Small intestine (tissue), 7 donors: Measurements from ENCODE around the gene PEX3. TPM values are rescaled to one million over a fixed set of nuclear protein-coding genes. Genes with fewer than 3 reads are reported as not detected.
A peak's percentile ranks its signal among the peaks of the same experiment; 100 is the strongest.

Source experiments
- DNase-seq, 2 donors: peaks; one replicate each; pipeline versions ENCODE4 v3.0.0 to v3.0.0-alpha.2; 2013
- FAIRE-seq: peaks from 2 replicates; lab custom pipeline; 2012; peaks lifted over from hg19 to GRCh38; lab: Jason Lieb, UNC
- H3K27ac ChIP-seq, 3 donors: one replicate each; pipeline ENCODE4 v1.5.1; 2013; ENCODE audit warnings: low read length in 2 of 3, mild to moderate bottlenecking in 2 of 3, control low read depth in 1 of 3, inconsistent platforms in 1 of 3, low read depth in 1 of 3, moderate library complexity in 1 of 3
- H3K27me3 ChIP-seq, 3 donors: one replicate each; pipeline ENCODE4 v1.6.1; 2013; ENCODE audit warnings: low read length in 3 of 3, inconsistent platforms in 1 of 3; ENCODE audit not compliant: control insufficient read depth in 3 of 3, insufficient read depth in 3 of 3
- H3K36me3 ChIP-seq, 3 donors: one replicate each; pipeline ENCODE4 v1.6.1; 2013; ENCODE audit warnings: low read length in 3 of 3, inconsistent platforms in 1 of 3, low read depth in 1 of 3, mild to moderate bottlenecking in 1 of 3, moderate library complexity in 1 of 3; ENCODE audit not compliant: control insufficient read depth in 3 of 3, insufficient read depth in 2 of 3
- H3K4me1 ChIP-seq, 3 donors: one replicate each; pipeline ENCODE4 v1.6.1; 2013; ENCODE audit warnings: low read length in 2 of 3, inconsistent platforms in 1 of 3, low read depth in 1 of 3, mild to moderate bottlenecking in 1 of 3, moderate library complexity in 1 of 3; ENCODE audit not compliant: control insufficient read depth in 3 of 3, insufficient read depth in 2 of 3
- H3K4me3 ChIP-seq, 3 donors: one replicate each; pipeline ENCODE4 v1.5.1; 2013; ENCODE audit warnings: low read length in 3 of 3, control low read depth in 1 of 3, inconsistent platforms in 1 of 3, low read depth in 1 of 3, mild to moderate bottlenecking in 1 of 3, moderate library complexity in 1 of 3
- H3K9me3 ChIP-seq, 2 donors: one replicate each; pipeline ENCODE4 v1.6.1; 2013; ENCODE audit warnings: low read depth in 1 of 2, low read length in 1 of 2; ENCODE audit not compliant: control insufficient read depth in 2 of 2, insufficient read depth in 1 of 2
- WGBS, 3 donors: extraction: QIAGEN DNeasy Blood & Tissue Kit; methylation state at CpG; one replicate each; pipeline ENCODE4 v1.1.7; 2013; 5-methylcytosine and 5-hydroxymethylcytosine counted together
- polyA plus RNA-seq, 4 donors: library from polyadenylated mRNA; stranded (reverse) in 3 of 4; unstranded in 1 of 4; fragments of 200-250 nt in 3 of 4; fragments of 120-200 nt in 1 of 4; gene quantifications; one replicate each; pipeline versions ENCODE4 v1.2.1 to v1.2.3, GENCODE V29; 2013
- donor health status: healthy with polysubstance abuse.
- donor health status: control.
- donor health status: control.
- donor health status: Bipolar disorder and iron deficiency.
- donor health status: healthy.

Gene PEX3
- polyA plus RNA-seq, 4 donors, result 6.2 to 25.2 (median 8.9) TPM

DNA sequence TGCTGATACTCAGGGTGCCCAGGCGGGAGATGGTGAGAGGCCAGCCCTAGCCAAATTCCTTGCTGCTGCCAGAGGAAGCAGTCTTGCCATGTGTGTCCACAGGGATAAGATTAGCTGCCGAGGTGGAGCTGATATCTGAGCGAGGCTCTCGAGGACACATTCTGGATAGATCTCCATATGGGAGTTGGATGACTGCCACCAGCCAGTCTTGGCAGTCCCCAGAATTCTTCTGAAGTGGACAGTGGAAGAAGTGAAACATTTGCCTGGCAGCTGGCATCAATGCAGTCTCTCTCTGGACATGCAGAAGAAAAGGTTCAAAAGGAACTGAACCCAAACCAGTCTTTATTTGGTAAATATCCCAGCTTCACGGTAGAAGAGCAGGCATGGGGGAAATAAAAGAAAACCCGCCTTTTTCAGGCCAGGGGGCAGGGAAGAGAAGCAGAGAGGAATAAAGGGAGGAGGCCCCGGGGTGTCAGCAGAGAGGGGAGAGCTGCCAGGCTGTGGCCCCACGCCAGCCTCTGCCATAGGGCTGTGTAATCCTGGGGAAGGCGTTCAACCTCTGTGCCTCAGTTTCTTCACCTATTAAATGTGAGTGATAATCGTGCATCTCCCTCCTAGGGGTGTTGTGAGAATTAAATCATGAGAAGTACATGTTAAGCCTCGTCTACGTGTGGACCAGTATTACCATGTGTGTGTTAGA, 64.6 kb downstream of the PEX3 start:
- Histone ChIP-seq H3K4me1 (peaks cover 0 to 9% (median 0%) of the 10 kb centered on the region in 3 donors), H3K36me3 (peaks cover 0 to 1% (median 0%) of the 10 kb centered on the region in 3 donors), H3K9me3 (peaks cover 0 to 2% of the 10 kb centered on the region in 2 donors), H3K4me3 (no peak overlapping the region), H3K27me3 (no peaks in the 10 kb centered on the region), H3K27ac (no peak overlapping the region)
- no peak for DNase-seq
- 61 to 72% (median 65%) methylated on average over 12 of the region's 12 CpGs for WGBS, 3 donors
- FAIRE-seq, result no peak

GRCh38 chr6:143515766-143516355, 65.3 kb downstream of the PEX3 start:
- H3K27ac ChIP-seq, result no peak overlapping the region
- H3K9me3 ChIP-seq, result peaks cover 0 to 6% of the 10 kb centered on the region in 2 donors
- WGBS, 3 donors, result 87 to 91% (median 87%) methylated on average over 7 of the region's 7 CpGs
- H3K36me3 ChIP-seq, result no peaks in the 10 kb centered on the region
- H3K4me3 ChIP-seq, result no peak overlapping the region
- no peaks in the 10 kb centered on the region for H3K27me3 ChIP-seq
- FAIRE-seq (no peak), DNase-seq (no peak)
- peaks cover 0 to 9% (median 0%) of the 10 kb centered on the region in 3 donors for H3K4me1 ChIP-seq

DNA sequence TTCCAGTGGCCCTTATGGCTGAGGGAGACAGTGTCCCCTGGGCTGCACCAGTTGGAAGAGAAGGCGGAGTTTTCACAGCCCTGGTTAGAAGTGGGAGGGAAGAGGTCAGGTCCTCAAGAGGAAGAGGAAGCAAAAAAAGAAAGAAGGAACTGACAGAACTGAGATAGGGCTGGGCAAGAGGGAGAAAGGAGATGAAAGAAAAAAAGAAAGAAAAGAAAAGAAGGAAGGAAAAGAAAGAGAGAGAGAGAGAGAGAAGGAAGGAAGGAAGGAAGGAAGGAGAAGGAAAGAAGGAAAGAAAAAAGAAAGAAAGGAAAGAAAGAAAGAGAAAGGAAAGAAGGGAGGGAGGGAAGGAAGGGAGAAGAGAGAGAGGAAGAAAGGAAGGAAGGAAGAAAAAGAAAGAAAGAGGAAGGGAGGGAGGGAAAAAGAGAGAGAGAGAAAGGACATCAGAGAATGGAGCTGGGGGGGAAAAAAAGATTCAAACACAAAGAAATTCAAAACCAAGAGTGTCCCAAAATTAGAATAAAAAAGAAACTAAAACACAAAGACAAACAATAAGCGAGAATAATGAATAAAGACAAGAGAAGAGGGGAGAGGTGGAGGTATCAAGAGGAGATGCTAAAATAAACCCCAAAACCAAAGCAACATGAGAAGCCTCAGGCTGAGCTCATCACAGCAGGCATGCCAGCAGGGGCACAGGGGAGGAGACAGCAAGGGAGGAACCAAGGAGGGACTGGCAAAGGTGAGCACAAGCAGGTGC, 66.3 kb downstream of the PEX3 start:
- DNase-seq, result no peak
- no peak for FAIRE-seq
- Histone ChIP-seq H3K4me1 (peaks cover 0 to 7% (median 0%) of the 10 kb centered on the region in 3 donors), H3K27me3 (no peaks in the 10 kb centered on the region), H3K9me3 (peaks cover 0 to 6% of the 10 kb centered on the region in 2 donors), H3K4me3 (no peak overlapping the region), H3K36me3 (no peaks in the 10 kb centered on the region), H3K27ac (no peak overlapping the region)
- 71 to 82% (median 77%) methylated on average over 2 of the region's 2 CpGs for WGBS, 3 donors

DNA sequence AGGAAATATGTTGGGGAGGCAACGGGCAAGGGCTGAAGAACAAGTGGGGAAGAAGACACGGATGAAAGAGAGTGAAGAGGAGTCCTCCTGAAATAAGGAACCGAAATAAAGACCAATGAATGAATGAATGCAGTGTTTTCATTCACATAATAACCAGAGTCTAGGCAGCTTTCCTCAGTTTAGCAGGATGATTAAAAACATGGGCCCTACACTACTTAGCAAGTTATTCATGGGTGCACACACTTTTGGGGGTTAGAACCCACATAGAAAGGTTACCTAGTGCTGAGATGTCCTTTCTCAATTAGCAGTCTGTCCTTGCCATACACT, 66.8 kb downstream of the PEX3 start:
- no peaks in the 10 kb centered on the region for H3K27me3 ChIP-seq
- no peaks in the 10 kb centered on the region for H3K36me3 ChIP-seq
- H3K4me1 ChIP-seq, result peaks cover 0 to 3% (median 0%) of the 10 kb centered on the region in 3 donors
- H3K4me3 ChIP-seq, result no peak overlapping the region
- FAIRE-seq, result no peak
- WGBS, 3 donors, result 53 to 57% (median 54%) methylated on average over 3 of the region's 3 CpGs
- H3K9me3 ChIP-seq, result peaks cover 0 to 6% of the 10 kb centered on the region in 2 donors
- no peak overlapping the region for H3K27ac ChIP-seq
- no peak for DNase-seq

GRCh38 chr6:143522039-143522600, 71.5 kb downstream of the PEX3 start:
- H3K4me3 ChIP-seq, result no peak overlapping the region
- WGBS, 3 donors, result 62 to 84% (median 82%) methylated on average over 8 of the region's 8 CpGs
- no peak overlapping the region for H3K27ac ChIP-seq
- H3K27me3 ChIP-seq, result no peaks in the 10 kb centered on the region
- peaks cover 0 to under 1% (median 0%) of the 10 kb centered on the region in 3 donors for H3K4me1 ChIP-seq
- no peaks in the 10 kb centered on the region for H3K36me3 ChIP-seq
- DNase-seq, result peak in 1 of 2 donors; percentile 40
- peaks cover 0 to 6% of the 10 kb centered on the region in 2 donors for H3K9me3 ChIP-seq
- FAIRE-seq, result no peak

DNA sequence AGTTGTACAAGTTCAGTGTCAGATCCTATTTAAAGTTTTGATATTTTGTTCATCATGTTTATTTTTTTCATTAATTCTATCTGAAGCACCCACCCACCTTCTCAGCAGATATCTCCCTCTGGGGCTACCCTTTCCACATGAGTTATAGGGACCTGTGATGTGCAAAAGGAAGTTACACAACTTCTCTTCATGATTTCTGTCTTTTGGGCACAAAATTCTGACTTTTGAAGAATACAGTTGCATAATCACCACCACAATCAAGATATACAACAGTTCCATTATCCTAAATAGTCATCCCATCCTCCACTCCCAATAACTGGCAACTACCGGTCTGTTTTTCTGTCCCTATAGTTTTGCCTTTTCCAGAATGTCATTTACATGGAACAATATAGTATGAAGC, 74.8 kb downstream of the PEX3 start:
- Histone ChIP-seq H3K36me3 (no peaks in the 10 kb centered on the region), H3K4me3 (no peak overlapping the region), H3K27ac (no peak overlapping the region), H3K27me3 (no peaks in the 10 kb centered on the region), H3K4me1 (peaks cover 0 to 5% (median 2%) of the 10 kb centered on the region in 3 donors), H3K9me3 (peaks cover 0 to 3% of the 10 kb centered on the region in 2 donors)
- DNase-seq (no peak), FAIRE-seq (no peak)
- 86 to 97% (median 92%) methylated on average over 1 of the region's 1 CpG for WGBS, 3 donors

DNA sequence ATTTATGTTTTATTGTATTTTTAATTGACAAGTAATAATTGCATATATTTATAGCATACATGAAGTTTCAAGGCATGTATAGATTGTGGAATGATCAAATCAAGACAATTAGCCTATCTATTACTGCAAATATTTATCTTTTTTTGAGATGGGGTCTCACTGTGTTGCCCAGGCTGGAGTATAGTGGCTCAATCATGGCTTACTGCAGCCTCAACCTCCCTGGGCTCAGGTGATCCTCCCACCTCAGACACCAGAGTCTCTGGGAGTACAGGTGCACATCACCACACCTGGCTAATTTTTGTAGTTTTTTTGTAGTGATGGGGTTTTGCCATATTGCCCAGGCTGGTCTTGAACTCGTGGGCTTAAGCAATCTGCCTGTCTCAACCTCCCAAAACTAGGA, 77.1 kb downstream of the PEX3 start:
- H3K27ac ChIP-seq, result no peak overlapping the region
- no peaks in the 10 kb centered on the region for H3K9me3 ChIP-seq
- DNase-seq (no peak), FAIRE-seq (no peak)
- no peaks in the 10 kb centered on the region for H3K27me3 ChIP-seq
- H3K4me3 ChIP-seq, result no peak overlapping the region
- H3K36me3 ChIP-seq, result no peaks in the 10 kb centered on the region
- 79 to 91% (median 90%) methylated on average over 1 of the region's 1 CpG for WGBS, 3 donors
- peaks cover 0 to 18% (median 2%) of the 10 kb centered on the region in 3 donors for H3K4me1 ChIP-seq

GRCh38 chr6:143528164-143528811, 77.7 kb downstream of the PEX3 start:
- H3K9me3 ChIP-seq, result no peaks in the 10 kb centered on the region
- H3K4me3 ChIP-seq, result no peak overlapping the region
- FAIRE-seq (no peak), DNase-seq (no peak)
- 72 to 88% (median 76%) methylated on average over 7 of the region's 7 CpGs for WGBS, 3 donors
- H3K27ac ChIP-seq, result no peak overlapping the region
- H3K27me3 ChIP-seq, result no peaks in the 10 kb centered on the region
- no peaks in the 10 kb centered on the region for H3K36me3 ChIP-seq
- H3K4me1 ChIP-seq, result peaks cover 0 to 20% (median 2%) of the 10 kb centered on the region in 3 donors
